T1000 (cell line): ENCODE results near the gene FCMR.
A peak's percentile ranks its signal among the peaks of the same experiment; 100 is the strongest.

Experiments
- DNase-seq: peaks from one replicate; lab custom pipeline; 2025; ENCODE audit warnings: mixed read lengths; lab: John Stamatoyannopoulos, UW

FCMR gene

DNA sequence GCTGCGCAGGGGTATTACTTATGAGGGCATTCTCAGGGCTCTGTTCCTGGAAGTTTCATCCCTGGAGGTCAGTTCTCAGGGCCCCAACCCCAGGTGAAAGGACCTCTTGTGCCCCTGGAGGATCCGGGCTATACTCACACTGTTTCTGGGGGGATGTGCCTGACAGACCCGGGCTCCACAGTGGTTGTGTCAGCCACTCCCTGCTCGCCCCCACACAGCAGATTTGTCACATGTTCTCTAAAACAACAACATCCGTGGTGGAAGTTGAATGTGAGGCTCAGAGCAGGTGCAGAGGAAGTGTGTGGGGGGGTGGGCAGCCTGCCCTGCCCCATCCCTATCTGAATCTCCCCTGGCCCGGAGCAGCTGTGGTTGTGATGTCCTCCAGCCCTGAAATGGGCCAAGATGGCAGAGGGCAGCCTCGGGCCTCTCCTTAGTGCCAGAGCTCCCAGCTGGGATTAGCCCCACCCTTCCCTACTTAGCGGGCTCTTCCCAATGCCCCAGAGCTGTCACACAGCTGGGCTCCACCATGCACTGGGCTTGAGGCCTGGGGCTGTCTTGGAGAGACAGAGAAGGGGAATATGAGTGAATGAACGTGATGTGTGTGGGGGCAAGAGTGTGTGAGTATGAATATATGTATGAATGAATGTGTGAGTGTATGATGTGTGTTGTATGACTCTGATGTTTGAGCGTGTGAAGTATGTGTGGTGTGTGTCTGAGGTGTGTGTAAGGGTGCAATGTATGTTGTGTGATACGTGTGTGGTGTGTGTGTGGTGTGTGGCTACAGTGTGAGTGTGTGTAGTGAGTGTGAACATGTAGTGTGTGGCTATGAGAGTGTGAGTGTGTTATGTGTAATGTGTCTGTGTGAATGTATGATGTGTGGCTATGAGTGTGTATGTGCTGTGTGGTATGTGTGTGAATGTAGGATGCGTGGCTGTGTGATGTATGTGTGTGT is 1.5 kb upstream of the FCMR start:
- no peak for DNase-seq

- no peak for DNase-seq
Measured at GRCh38 chr1:206922524-206922923, 783 bp upstream of the FCMR start.

DNA sequence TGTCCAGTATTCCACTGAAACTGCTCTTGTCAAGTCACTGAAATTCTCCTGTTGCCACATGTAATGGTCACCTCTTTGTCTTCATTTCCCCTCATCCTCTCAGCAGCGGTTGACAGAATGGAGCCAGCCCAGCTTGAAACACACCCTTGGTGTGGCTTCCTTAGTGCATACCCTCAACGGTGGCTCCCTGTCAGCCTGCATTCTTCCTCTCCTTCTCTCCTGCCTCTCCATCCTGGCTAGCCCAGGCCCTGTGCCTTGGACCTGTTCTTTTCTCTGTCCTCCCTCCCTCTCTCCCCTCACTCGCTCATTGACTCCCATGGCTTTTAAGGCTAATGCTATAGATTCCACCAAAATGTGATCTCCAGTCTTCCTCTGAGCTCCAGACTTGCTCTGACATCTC is 3.7 kb downstream of the FCMR start:
- DNase-seq, result no peak

- no peak for DNase-seq
Measured at GRCh38 chr1:206916000-206916709, 5.6 kb downstream of the FCMR start.

DNA sequence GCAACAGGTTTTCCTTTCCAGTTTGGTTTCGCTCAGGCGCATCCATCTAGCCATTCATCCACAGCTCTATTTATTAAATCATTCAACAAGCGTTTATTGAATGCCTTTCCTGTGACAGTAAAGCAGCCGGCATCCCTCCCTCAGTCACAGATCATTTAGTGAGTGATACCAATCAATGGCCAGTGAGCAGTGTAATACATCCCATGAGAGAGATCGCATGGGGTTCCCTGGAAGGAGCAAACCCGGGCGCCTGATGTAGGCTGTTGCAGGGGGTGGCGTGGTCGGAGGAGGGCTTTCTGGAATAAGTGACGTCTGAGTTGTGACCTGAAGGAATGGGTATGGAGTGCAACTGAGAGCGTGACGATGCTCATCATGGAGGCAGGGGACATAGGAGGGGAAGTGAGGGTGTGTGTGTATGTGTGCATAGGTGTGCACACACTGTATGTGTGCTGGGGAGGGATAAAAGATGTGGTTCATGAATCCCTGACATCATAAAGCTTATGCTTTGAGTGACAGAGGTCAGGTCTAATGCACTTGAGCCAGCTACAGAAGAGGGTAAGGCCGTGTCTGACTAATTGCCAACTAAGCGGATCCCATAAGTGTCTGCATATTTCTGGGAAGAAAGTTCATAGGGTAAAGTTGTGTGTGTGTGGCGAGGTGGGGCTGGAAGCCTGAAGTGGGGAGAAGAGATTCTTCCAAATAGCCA is 6.6 kb downstream of the FCMR start:
- no peak for DNase-seq

- DNase-seq, result no peak
Measured at GRCh38 chr1:206913766-206914537, 7.8 kb downstream of the FCMR start.

DNA sequence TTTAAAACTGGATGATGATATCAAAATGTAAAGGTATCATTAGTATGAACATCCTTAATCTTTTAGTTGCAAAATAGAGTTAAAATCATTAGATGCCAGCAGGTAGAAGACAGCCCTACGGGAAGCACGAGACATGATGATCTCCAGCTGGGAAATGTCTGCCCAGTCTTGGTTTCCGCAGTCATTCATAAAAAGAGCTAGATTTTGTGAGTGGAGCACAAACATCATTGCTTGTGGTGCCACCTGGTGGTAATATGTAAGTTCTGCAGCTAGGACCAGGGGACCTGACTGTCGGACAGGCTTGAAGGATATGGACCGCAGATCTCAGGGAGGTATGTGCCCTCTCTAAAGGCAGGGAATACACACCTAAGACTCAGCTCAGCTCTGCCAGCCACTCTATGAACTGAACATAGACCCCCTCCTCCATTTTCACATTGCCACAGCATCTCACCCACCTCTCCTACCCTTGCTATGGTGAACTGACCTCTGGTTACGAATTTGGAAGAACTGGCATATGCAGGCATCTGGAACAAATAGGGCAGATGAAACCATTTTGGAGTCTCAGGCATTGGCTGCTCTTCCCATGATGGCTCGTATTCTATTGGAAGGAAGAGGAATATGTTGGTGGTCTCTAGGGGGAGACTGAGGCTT is 9.2 kb downstream of the FCMR start:
- peak; percentile 66 for DNase-seq

GRCh38 chr1:206911064-206911663 is 10.6 kb downstream of the FCMR start:
- no peak for DNase-seq

GRCh38 chr1:206909883-206910318 is 11.8 kb downstream of the FCMR start:
- DNase-seq, result no peak

GRCh38 chr1:206909161-206909882 is 12.4 kb downstream of the FCMR start:
- no peak for DNase-seq

- no peak for DNase-seq
Measured at GRCh38 chr1:206908038-206908437, 13.7 kb downstream of the FCMR start.

- DNase-seq, result no peak
Measured at GRCh38 chr1:206907304-206907991, 14.3 kb downstream of the FCMR start.

GRCh38 chr1:206905295-206906164 is 16.2 kb downstream of the FCMR start:
- peak; percentile 74 for DNase-seq

DNA sequence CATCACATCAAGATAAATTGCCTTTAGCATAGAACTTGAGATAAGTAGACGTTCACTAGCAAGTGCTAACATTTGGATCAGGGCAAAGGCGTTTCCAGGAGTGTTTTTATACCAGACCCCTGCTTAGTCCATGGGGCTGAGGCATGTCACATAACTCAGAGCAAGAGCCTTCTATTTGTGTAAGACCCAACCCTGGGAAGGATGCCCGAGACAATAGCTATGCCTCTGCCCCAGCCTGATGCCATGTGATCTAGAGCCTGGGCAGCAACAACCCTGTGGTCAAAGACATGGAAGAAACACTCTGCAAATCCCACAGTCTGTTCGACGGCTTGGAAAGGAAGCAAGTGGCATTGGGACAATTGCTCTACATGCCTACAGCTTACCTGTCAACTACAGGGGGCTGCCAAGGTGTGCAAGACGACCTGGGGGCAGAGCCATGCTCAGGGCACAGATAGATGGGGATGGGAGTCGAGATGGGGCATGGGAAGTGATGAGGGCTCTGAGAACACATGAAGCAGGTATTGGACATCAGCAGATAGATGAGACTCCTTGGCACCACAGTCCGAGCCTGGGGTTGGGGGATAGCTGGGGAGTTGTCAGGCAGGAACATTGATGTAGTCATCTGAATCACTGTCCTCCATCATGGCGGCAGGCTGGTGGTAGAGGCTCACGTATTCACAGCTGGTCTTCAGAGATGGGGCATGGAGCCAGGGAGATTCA is 17.2 kb downstream of the FCMR start:
- DNase-seq, result no peak

DNA sequence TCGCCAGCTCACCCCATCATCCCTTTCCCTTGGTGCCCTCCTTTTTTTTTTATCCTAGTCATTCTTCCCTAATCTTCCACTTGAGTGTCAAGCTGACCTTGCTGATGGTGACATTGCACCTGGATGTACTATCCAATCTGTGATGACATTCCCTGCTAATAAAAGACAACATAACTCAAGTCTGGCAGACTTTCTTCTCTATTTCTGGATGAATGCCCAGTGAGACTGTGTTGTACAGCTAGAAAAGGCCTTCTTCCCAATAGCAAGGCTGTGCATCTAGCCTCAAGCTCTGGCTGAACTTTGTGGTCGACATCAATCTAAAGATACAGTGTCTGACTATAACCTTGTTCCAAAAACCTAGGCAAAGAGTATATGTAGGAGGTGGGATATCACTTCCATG is 18.1 kb downstream of the FCMR start:
- no peak for DNase-seq

GRCh38 chr1:206902702-206903101 is 19.0 kb downstream of the FCMR start:
- DNase-seq, result no peak

- DNase-seq, result no peak
Measured at GRCh38 chr1:206901944-206902343, 19.8 kb downstream of the FCMR start.

DNA sequence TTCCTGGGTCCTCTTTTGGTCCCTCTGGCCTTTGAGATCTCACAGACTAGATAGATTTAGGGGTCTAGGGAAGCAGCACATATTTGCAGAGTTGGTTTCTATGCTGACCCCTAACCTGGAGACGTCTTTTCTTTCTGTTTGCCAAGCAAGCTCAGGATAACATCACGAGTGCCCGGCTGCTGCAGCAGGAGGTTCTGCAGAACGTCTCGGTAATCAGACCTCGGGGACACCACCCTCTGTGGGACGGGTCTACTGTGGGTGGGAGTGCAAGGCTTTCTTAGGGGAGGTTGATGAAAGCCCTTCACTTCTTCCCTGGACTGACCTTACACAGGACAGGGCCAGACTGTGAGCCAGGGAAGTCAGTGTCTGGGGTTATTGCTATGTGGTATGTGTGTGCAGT is 21.6 kb downstream of the FCMR start:
- DNase-seq, result no peak
